Cardiac muscle cell (in vitro differentiated cells and primary cell): Measurements from ENCODE around the gene TBCD. TPM values are rescaled to one million over a fixed set of nuclear protein-coding genes. Genes with fewer than 3 reads are reported as not detected.

ENCODE experiments used
- DNase-seq, 2 donors: peaks; one replicate each; pipeline versions ENCODE4 v3.0.0 to v3.0.0-alpha.2; 2010 to 2017; ENCODE audit warnings: low read depth in 1 of 2, low spot score in 1 of 2
- H3K27ac ChIP-seq: fragments of 200-600 bp; sonication (generic); 2 replicates; pipeline ENCODE4 v1.5.1; 2016
- H3K27me3 ChIP-seq: fragments of 200-600 bp; sonication (generic); 2 replicates; pipeline ENCODE4 v1.6.0; 2016; ENCODE audit warnings: control low read depth
- H3K36me3 ChIP-seq: fragments of 200-600 bp; sonication (generic); 2 replicates; pipeline ENCODE4 v1.5.1; 2016; ENCODE audit warnings: control low read depth
- H3K4me1 ChIP-seq: fragments of 200-600 bp; sonication (generic); 2 replicates; pipeline ENCODE4 v1.8.1; 2017; ENCODE audit warnings: low read depth, mild to moderate bottlenecking, mixed run types
- H3K4me3 ChIP-seq: fragments of 200-600 bp; sonication (generic); 2 replicates; pipeline ENCODE4 v1.5.1; 2016; ENCODE audit warnings: mild to moderate bottlenecking
- H3K9me3 ChIP-seq: fragments of 200-600 bp; sonication (generic); 2 replicates; pipeline ENCODE4 v1.5.1; 2017; ENCODE audit warnings: low read depth, mild to moderate bottlenecking, control low read depth
- polyA plus RNA-seq: library from polyadenylated mRNA; unstranded; fragments of >200 nt; fragmentation: Nextera tagmentation; extraction: Ambion mirVana; gene quantifications from 2 replicates; pipeline ENCODE4 v1.2.1, GENCODE V29; 2016
- total RNA-seq: library from RNA; depleted of rRNA; stranded (reverse); fragments of >200 nt; gene quantifications from 2 replicates; pipeline ENCODE4 v1.2.3, GENCODE V29; 2016
- TF ChIP-seq, protein P1 (sequence below): IDR thresholded peaks from 2 replicates; pipeline ENCODE4 v1.5.1; 2012; ENCODE audit warnings: low read depth, mild to moderate bottlenecking, low read length

TBCD gene
- total and polyA plus RNA-seq, 2 experiments from 2014 or later: 55.7 to 66.0 TPM

DNA sequence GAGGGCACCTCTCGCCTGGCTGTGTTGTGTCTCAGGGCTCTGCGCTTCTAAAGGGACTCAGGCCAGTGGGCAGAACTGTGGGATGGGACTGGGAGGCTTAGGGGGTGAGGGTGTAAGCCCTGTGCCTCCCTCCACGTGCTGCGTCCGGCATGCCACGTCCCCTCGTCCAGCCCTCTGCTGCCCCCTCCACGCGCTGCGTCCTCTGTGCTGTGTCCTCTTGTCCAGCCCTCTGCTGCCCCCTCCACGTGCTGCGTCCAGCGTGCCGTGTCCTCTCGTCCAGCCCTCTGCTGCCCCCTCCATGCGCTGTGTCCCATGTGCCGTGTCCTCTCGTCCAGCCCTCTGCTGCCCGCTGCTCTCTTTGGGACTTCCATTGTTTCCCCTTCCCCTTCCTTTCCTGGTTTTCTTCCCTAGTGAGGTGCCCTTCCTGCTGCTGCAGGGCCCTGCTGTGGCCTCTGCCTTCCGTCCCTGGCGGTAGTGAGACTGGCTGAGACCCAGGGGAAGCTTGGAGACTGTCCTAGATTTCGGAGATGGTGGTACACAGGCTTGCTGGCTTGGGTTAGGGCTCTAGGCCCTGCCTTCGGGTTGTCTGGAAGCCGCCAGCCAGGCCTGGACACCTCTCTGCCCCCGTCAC lies 94.3 kb downstream of the TBCD start:
- TF ChIP-seq, protein P1, sequence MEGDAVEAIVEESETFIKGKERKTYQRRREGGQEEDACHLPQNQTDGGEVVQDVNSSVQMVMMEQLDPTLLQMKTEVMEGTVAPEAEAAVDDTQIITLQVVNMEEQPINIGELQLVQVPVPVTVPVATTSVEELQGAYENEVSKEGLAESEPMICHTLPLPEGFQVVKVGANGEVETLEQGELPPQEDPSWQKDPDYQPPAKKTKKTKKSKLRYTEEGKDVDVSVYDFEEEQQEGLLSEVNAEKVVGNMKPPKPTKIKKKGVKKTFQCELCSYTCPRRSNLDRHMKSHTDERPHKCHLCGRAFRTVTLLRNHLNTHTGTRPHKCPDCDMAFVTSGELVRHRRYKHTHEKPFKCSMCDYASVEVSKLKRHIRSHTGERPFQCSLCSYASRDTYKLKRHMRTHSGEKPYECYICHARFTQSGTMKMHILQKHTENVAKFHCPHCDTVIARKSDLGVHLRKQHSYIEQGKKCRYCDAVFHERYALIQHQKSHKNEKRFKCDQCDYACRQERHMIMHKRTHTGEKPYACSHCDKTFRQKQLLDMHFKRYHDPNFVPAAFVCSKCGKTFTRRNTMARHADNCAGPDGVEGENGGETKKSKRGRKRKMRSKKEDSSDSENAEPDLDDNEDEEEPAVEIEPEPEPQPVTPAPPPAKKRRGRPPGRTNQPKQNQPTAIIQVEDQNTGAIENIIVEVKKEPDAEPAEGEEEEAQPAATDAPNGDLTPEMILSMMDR: no peak
- Histone ChIP-seq H3K4me1 (peaks cover 9% of the 10 kb centered on the region), H3K36me3 (no peaks in the 10 kb centered on the region), H3K9me3 (no peaks in the 10 kb centered on the region), H3K4me3 (no peak overlapping the region), H3K27ac (no peak overlapping the region), H3K27me3 (no peaks in the 10 kb centered on the region)
- DNase-seq: no peak

GRCh38 chr17:82848022-82848592 lies 96.2 kb downstream of the TBCD start:
- H3K27me3 ChIP-seq: no peaks in the 10 kb centered on the region
- H3K4me1 ChIP-seq: peaks cover 9% of the 10 kb centered on the region
- TF ChIP-seq, protein P1: no peak
- H3K36me3 ChIP-seq: no peaks in the 10 kb centered on the region
- H3K4me3 ChIP-seq: no peak overlapping the region
- no peaks in the 10 kb centered on the region for H3K9me3 ChIP-seq
- no peak overlapping the region for H3K27ac ChIP-seq
- no peak for DNase-seq

DNA sequence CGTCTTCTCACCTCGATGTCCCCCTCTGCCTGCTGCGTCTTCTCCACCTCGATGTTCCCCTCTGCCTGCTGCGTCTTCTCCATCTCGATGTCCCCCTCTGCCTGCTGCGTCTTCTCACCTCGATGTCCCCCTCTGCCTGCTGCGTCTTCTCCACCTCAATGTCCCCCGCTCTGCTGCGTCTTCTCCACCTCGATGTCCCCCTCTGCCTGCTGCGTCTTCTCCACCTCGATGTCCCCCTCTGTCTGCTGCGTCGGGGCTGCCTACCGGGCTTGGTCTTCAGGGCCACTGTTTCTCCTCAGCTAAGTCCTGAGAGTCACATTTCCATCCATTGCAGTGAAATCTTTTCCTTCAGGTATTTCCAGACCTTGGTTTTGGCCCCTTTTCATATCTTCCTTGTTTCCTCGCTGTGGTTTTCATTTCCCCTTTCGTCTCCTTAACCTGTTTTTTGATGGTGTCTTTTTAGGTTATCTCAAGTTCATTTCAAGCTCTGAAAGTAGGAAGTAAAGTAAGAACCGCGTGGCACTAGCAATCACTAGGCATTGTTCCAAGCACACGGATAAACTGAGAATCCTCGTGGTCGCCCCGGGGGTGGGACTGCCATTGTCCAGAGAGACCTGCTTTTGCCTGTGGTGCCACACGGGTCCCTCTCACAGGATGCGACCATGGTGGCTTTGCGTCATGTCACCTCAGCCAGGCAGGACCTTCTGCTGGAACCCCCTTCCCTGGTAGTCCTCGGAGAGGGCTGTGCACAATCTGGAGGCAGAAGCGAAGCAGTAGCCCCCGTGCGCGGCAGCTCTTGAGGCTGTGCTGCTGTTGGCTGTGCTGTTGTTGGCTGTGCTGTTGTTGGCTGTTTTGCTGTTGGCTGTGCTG lies 97.4 kb downstream of the TBCD start:
- Histone ChIP-seq H3K9me3 (no peaks in the 10 kb centered on the region), H3K36me3 (no peaks in the 10 kb centered on the region), H3K27ac (no peak overlapping the region), H3K4me1 (peaks cover 1% of the 10 kb centered on the region), H3K4me3 (no peak overlapping the region), H3K27me3 (no peaks in the 10 kb centered on the region)
- TF ChIP-seq, protein P1: no peak
- no peak for DNase-seq

DNA sequence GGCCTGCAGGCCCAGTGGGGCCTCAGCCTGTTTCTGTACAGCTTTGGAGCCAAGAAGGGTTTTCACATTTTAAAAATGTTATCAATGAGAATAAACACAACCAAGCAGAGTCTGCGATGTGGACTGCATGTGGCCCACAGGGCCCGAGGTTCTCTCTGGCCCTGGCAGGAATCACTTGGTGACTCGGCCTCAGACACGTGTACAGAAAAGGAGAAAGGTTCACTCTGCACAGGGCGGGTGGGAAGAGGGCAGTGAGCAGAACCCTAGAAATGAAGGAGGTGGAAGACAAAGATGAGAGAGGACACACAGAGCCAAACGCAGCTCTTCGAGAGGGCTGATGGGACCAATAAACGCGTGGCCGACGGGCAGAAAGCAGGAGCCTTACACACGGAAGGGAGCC lies 99.5 kb downstream of the TBCD start:
- H3K27ac ChIP-seq: no peak overlapping the region
- no peak for DNase-seq
- H3K4me3 ChIP-seq: no peak overlapping the region
- TF ChIP-seq, protein P1: no peak
- peaks cover 5% of the 10 kb centered on the region for H3K4me1 ChIP-seq
- no peaks in the 10 kb centered on the region for H3K9me3 ChIP-seq
- H3K27me3 ChIP-seq: no peaks in the 10 kb centered on the region
- H3K36me3 ChIP-seq: no peaks in the 10 kb centered on the region

DNA sequence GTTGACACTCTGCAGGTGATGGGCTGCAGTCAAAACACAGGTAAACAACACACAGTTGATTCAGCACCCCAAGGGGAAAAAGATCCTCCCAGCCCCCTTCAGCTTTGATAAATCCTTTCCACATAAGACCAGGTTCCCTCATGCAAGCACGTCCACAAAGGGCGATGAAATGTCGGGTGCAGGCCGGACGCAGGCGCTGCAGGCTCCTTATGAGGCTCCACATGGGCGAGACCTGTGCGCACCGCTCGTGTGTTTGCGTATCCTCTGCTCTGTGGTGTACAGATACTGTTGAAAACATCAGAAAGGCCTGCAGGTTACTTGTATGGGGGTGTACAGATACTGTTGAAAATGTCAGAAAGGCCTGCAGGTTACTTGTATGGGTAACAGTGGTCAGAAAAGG lies 102.4 kb downstream of the TBCD start:
- H3K36me3 ChIP-seq: no peaks in the 10 kb centered on the region
- no peaks in the 10 kb centered on the region for H3K9me3 ChIP-seq
- H3K27ac ChIP-seq: peak overlapping the region; percentile 55
- no peak for DNase-seq
- no peaks in the 10 kb centered on the region for H3K27me3 ChIP-seq
- TF ChIP-seq, protein P1: no peak
- H3K4me1 ChIP-seq: peaks cover 13% of the 10 kb centered on the region
- no peak overlapping the region for H3K4me3 ChIP-seq
